Measurements from ENCODE around the gene TBC1D17.

- TF ChIP-seq, protein P1, sequence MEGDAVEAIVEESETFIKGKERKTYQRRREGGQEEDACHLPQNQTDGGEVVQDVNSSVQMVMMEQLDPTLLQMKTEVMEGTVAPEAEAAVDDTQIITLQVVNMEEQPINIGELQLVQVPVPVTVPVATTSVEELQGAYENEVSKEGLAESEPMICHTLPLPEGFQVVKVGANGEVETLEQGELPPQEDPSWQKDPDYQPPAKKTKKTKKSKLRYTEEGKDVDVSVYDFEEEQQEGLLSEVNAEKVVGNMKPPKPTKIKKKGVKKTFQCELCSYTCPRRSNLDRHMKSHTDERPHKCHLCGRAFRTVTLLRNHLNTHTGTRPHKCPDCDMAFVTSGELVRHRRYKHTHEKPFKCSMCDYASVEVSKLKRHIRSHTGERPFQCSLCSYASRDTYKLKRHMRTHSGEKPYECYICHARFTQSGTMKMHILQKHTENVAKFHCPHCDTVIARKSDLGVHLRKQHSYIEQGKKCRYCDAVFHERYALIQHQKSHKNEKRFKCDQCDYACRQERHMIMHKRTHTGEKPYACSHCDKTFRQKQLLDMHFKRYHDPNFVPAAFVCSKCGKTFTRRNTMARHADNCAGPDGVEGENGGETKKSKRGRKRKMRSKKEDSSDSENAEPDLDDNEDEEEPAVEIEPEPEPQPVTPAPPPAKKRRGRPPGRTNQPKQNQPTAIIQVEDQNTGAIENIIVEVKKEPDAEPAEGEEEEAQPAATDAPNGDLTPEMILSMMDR (IDR thresholded peaks at IDR 0.05; ENCODE audit: low read length), result no peak
- no peak for TF ChIP-seq EZH2phosphoT487 (IDR thresholded peaks at IDR 0.05; ENCODE audit: low read length)
Observed at GRCh38 chr19:49926515-49926914, 49.0 kb downstream of the TBC1D17 start.

Measured in MM.1S (cell line).